GDM1 (cell line): ENCODE measurements around the gene SIAH2.
"Not testable (repeated sequence)": the region's sequence is repeated elsewhere in the genome, so short reads cannot be mapped to it uniquely, and the experiment has no call there.

Experiments used
- DNase-seq: peaks from one replicate; lab custom pipeline; 2025; lab: John Stamatoyannopoulos, UW

Gene SIAH2, protein sequence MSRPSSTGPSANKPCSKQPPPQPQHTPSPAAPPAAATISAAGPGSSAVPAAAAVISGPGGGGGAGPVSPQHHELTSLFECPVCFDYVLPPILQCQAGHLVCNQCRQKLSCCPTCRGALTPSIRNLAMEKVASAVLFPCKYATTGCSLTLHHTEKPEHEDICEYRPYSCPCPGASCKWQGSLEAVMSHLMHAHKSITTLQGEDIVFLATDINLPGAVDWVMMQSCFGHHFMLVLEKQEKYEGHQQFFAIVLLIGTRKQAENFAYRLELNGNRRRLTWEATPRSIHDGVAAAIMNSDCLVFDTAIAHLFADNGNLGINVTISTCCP

GRCh38 chr3:150763122-150763840 lies at the start of gene SIAH2:
SIAH2 (minus strand) TSS chr3:150763169; CDS start chr3:150762849, 320 bp downstream.
- DNase-seq = peak; percentile 97

GRCh38 chr3:150811984-150812383 lies 49.0 kb upstream of the SIAH2 start:
- no peak for DNase-seq

DNA sequence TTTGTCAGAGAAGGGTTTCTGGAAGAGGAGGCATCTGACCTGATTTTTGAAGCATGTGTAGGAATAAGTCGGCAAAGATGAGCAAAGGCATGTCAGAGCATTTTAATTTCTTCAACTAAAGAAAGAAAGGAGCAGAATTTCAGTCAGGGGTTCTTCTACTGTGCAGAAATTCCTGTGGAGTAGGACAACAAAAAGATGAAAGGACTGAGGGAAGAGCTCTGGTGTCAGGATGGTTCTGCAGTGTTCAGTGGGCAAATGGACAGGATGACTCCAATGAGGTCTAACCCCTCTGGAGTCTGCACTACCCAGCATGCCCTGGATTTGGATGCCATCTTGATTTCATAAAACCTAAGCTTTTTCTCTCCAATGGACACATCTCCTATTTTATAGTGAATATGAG lies 47.7 kb upstream of the SIAH2 start:
- no peak for DNase-seq

DNA sequence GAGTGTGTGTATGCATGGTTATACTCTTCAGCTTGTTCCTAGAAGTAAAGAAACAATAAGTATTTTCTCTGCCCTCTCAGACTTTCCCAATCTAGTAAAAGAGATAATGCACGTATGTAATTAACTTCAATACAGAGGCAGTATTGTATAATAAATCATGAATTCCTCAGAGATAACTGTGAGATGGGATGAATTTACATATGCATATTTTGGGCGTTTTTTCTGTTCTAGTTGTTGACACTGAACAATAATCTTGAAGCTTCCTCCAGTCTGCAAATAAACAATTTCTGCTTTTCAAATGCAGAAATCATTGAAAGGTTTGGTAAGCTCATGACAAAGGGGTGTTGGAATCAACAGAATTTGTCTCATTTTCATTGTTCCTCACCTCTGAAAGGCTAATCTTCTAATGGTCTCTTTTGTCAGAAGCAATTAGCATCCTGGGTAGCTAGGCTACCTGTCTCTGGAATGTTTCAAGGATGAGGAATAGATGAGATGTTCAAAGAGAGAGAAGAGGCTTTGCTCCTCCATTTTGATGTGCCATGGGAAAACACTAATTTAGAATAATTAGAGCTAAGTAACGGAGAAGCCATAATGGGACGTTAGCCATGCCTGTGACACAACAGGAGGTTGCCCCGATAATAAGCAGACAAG lies 43.3 kb upstream of the SIAH2 start:
- DNase-seq = no peak

- no peak for DNase-seq
Measured at GRCh38 chr3:150805354-150805753, 42.4 kb upstream of the SIAH2 start.

DNA sequence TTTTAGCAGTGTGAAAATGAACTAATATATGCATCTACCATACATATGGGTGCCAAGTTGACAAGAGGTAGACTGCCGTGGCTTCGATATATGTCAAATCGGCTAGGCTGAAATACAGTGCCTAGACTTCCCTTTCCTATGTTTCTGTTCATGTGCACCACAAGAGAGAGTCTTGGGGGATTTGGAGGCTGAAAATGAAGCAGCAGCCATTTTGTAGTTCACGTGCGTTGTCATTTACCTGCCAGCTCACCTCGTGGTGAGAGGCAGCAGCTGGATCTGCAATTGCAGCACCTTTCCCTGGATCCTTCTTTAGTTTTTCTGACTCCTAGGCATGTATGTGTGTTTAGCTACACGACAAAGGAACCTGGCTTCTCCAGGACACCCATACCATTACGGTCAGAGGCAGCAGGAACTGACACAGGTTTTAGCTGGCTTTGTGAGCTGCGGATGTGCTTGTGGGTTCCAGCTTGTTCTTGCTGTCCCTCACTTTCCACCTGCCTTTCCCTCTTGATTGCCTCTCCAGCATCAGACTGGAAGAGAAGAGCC lies 40.5 kb upstream of the SIAH2 start:
- no peak for DNase-seq

DNA sequence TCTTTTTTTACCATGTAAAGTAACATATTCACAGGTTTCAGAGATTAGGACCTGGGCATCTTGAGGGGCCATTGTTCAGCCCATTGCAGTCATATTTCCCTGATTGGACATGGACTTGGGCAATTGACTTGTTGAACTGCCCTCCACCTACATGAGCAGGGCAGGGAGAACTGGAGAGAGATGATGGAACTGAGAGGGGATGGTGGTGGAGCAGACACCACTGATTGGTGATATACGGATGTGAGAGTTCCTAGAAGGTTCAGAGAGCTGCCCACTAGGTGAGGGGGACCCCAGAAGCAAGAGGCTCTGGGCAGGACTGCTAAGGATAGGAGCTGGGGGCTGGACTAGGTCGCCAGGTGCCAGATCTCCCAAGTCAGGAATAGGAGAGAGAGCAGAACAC lies 37.8 kb upstream of the SIAH2 start:
- no peak for DNase-seq

DNA sequence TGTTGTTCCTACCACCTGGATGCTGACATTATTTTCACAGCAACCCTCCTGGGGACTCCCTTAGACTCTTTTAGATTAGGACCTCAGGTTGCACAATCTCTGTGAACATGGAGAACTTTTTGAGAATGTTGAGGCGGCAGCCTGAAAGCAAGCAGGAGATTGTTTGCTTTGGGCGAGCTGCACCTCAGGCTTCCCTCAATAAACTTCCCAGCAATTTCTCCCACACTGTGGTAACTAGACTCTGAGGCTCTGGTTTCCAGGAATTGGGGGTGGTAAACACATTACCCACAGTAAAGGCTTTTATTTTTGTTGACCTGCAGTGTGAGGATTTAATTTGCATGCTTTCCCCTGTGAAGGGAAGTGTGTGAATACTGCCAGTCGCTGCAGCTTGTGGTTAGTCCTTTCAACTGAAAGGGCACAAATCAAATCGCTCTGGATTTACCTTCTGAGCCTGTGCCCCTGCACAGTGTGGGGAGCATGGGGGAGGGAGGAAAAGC lies 35.2 kb upstream of the SIAH2 start:
- no peak for DNase-seq

DNA sequence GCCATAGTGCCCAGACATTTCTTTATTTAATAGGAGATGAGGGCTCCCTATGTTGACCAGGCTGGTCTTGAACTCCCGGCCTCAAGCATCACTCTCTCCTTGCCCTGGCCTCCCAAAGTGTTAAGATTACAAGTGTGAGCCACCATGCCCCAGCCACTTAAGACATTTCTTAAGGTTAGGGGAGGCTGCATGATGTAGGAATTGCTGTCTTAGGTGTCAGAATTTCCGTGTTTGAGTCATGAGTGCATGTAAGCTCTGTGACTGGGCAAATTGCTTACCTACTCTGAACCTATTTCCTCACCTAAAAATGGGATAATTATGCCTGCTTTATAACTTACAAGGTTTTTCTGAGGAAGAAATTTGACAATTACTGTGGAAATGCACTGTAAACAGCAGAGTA lies 34.2 kb upstream of the SIAH2 start:
- no peak for DNase-seq

DNA sequence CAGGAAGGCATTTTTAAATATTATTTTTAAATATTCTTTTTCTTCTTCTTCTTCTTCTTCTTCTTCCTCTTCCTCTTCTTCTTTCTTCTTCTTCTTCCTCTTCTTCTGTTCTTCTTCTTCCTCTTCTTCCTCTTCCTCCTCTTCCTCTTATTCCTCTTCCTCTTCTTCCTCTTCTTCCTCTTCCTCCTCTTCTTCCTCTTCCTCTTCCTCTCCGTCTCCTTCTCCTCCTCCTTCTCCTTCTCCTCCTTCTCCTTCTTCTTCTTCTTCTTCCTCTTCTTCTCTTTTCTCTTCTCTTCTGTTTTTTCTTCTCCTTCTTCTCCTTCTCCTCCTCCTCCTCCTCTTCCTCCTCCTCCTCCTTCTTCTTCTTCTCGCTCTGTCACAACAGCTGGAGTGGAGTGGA lies 33.6 kb upstream of the SIAH2 start:
- not testable (repeated sequence) for DNase-seq

- DNase-seq = no peak
Measured at GRCh38 chr3:150793641-150794040, 30.7 kb upstream of the SIAH2 start.

GRCh38 chr3:150790629-150791028 lies 27.7 kb upstream of the SIAH2 start:
- no peak for DNase-seq

DNA sequence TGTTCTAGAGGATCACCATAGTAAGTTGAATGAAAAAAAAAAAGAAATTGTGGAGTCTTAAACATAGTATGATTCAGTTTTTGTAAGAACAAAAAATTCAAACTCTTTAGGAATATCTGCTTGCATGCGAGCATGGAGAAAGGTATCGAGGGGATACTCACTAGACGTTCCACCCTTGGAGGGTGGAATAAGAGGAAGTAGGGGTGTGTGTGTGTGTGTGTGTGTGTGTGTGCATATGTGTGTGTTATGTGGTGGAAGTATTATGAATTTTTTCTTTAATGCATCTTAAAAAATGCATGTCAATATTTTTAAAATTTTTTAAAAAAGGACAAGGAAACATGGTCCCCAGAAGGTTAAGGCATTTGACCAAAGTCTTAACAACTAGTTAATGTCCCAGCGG lies 26.5 kb upstream of the SIAH2 start:
- DNase-seq = peak; percentile 36

GRCh38 chr3:150787741-150788370 lies 24.9 kb upstream of the SIAH2 start:
- peak; percentile 43 for DNase-seq

DNA sequence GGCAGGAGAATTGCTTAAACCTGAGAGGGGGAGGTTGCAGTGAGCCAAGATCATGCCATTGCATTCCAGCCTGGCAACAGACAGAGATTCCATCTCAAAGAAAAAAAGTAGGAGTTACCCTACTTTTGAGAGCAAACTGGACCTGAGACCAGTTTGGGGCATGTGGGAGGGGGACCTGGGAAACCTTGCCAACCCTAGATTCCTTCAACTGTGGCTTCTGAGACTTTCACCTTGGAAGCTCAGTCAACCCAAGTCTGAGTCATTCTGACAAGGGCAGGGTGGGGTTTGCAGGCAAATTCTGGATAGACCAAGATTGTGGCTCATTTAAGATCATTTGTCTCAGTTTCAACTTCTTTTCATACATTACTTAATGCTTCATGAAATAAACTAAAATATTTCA lies 23.8 kb upstream of the SIAH2 start:
- DNase-seq = no peak

DNA sequence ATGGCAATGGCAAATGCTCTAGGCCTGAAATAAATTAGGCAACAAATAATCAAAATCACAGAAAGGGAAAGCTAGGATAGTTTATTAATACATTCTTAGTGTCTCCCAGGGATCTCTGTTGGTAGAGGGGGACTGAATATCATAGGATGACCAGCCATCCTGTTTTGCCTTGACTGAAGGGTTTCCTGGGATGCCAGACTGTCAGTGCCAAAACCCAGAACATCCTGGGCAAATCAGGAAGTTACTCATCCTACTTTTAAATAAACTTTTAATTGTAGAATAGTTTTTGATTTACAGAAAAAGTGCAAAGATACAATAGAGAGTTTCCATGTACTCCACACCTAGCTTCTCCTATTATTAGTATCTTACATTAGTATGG lies 21.8 kb upstream of the SIAH2 start:
- DNase-seq = no peak

DNA sequence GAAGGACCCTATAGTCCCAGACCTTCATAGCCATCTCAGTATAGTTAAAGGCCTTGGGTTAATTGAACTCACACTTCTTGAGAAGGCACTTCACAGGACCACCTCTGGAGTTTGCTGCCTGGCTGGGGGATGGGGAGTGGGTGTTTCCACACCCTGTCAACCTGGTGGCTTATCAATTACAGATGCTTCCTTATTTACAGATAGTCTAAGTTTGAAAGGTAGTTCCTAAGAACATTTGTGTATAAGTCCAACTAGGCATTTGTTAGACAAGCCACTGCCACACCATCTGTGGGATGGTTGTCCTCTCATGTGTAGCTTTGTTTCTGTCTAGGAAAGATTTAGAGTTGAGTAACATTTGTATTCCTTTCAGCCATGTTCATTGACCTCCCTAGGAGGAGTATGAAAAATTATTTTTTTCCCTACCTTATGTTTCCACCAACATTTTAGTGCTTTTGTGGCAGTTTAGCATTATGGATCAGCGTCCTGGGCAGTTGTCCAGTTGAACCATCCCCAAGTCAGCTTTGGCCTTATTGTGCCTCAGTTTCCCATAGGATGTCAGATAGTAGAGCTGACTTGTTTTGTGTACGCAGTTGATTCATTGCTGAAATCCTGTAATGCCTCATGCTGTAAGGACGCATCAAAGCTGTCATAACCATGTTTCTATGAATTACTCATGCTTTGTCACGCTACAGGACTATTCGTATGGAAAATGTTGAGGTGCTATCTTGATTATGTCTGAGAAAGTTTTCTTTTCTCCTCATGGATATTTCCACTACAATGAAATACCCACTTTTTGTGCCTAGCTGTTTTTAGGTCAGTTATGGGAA lies 21.2 kb upstream of the SIAH2 start:
- DNase-seq = no peak

GRCh38 chr3:150783316-150783715 lies 20.3 kb upstream of the SIAH2 start:
- no peak for DNase-seq

- DNase-seq = no peak
Measured at GRCh38 chr3:150779402-150779858, 16.5 kb upstream of the SIAH2 start.

- no peak for DNase-seq
Measured at GRCh38 chr3:150778793-150779401, 15.9 kb upstream of the SIAH2 start.
